Head of caudate nucleus (tissue), 42 donors: Measurements from ENCODE around the gene ZACN.

ENCODE experiments used
- DNase-seq, 42 donors: peaks; one replicate each; pipeline versions ENCODE4 v3.0.0 to v3.0.0-alpha.2; 2020 to 2021; ENCODE audit warnings: mixed read lengths in 7 of 42
- intact Hi-C: fragments of 100-400 bp; cut with DNase I; formaldehyde crosslinking; loops from one replicate; pipeline ENCODE4 v1.15.0; 2022

The ZACN gene

GRCh38 chr17:76091526-76092286, 12.7 kb downstream of the ZACN start:
- DNase-seq = peak in 1 of 42 donors; percentile 44
- intact Hi-C loops = no loop called here

GRCh38 chr17:76092526-76093413, 13.8 kb downstream of the ZACN start:
- intact Hi-C loops = no loop called here
- no peak for DNase-seq

GRCh38 chr17:76094046-76094445, 15.1 kb downstream of the ZACN start:
- no peak for DNase-seq
- intact Hi-C loops = no loop called here

- no peak for DNase-seq
- intact Hi-C loops = no loop called here
Observed at GRCh38 chr17:76095943-76096342, 17.0 kb downstream of the ZACN start.

- no peak for DNase-seq
- intact Hi-C loops = no loop called here
Observed at GRCh38 chr17:76097716-76098295, 18.8 kb downstream of the ZACN start.

GRCh38 chr17:76102944-76103273, 23.9 kb downstream of the ZACN start:
- intact Hi-C loops = loop anchor here (1.0 kb wide), 1 partner anchor 31 kb away; the partner anchor contains the start of gene SRP68
- DNase-seq = no peak

- DNase-seq = peak; percentile 84 to 98 (median 94)
- intact Hi-C loops = loop anchor here (1.0 kb wide), 1 partner anchor 31 kb away; the partner anchor contains the start of gene SRP68
Observed at GRCh38 chr17:76103274-76104139, 24.5 kb downstream of the ZACN start, which contains the start of gene EXOC7. Gene EXOC7, minus strand, starts transcription at chr17:76103787. Its CDS starts 95 bp downstream, at chr17:76103692.

- DNase-seq = peak in 2 of 42 donors; percentile 54 to 55
- intact Hi-C loops = no loop called here
Observed at GRCh38 chr17:76104140-76104895, 25.3 kb downstream of the ZACN start.

GRCh38 chr17:76104896-76105231, 25.9 kb downstream of the ZACN start:
- DNase-seq = no peak
- intact Hi-C loops = no loop called here

- no peak for DNase-seq
- intact Hi-C loops = no loop called here
Observed at GRCh38 chr17:76106703-76107102, 27.7 kb downstream of the ZACN start.

- no peak for DNase-seq
- intact Hi-C loops = no loop called here
Observed at GRCh38 chr17:76107509-76107908, 28.5 kb downstream of the ZACN start.

- DNase-seq = no peak
- intact Hi-C loops = no loop called here
Observed at GRCh38 chr17:76111956-76112355, 33.0 kb downstream of the ZACN start.

GRCh38 chr17:76115138-76115754, 36.3 kb downstream of the ZACN start:
- intact Hi-C loops = no loop called here

GRCh38 chr17:76119409-76120371, 40.7 kb downstream of the ZACN start:
- intact Hi-C loops = loop anchor here (5.0 kb wide), 1 partner anchor 158 kb away; no protein-coding TSS in a partner anchor
- DNase-seq = no peak

More at GRCh38 chr17:76115138-76115754, 36.3 kb downstream of the ZACN start:
- no peak for DNase-seq

GRCh38 chr17:76120658-76121008, 41.7 kb downstream of the ZACN start:
- intact Hi-C loops = loop anchor here (5.0 kb wide), 1 partner anchor 157 kb away; no protein-coding TSS in a partner anchor
- no peak for DNase-seq

- DNase-seq = peak in 6 of 42 donors; percentile 17 to 55 (median 52)
- intact Hi-C loops = loop anchor here (5.0 kb wide), 1 partner anchor 155 kb away; no protein-coding TSS in a partner anchor
Observed at GRCh38 chr17:76121932-76122430, 43.0 kb downstream of the ZACN start.
